Activated CD8-positive, alpha-beta T cell treated with anti-CD3 and anti-CD28 coated beads, Interleukin-2, amount 10 ng/mL, durations not matched to agents 7 days and 5 days (primary cell): Measurements from ENCODE around the gene FAM237A. TPM values are rescaled to one million over a fixed set of nuclear protein-coding genes. Genes with fewer than 3 reads are reported as not detected.

Source experiments
- ATAC-seq: fragments of 150-1000 bp; cut with Tn5 transposase; one replicate; pipeline ENCODE4 v1.10.0; 2021; ENCODE audit warnings: moderate library complexity
- CTCF ChIA-PET: fragments of 350-600 bp; sonication (Branson Sonifier 250); formaldehyde crosslinking; loops from one replicate; lab custom pipeline; 2021; ENCODE audit warnings: antibody characterized with exemption; lab: Charles Lee
- POLR2A ChIA-PET: fragments of 350-600 bp; sonication (Branson Sonifier 250); formaldehyde crosslinking; loops from one replicate; lab custom pipeline; 2021; ENCODE audit warnings: antibody characterized with exemption; lab: Charles Lee
- DNase-seq: peaks from one replicate; pipeline ENCODE4 v3.0.0-alpha.2; 2020
- H3K27ac Mint-ChIP-seq: one replicate; pipeline ENCODE4 v1.8.0; 2021; ENCODE audit warnings: mild to moderate bottlenecking, mixed read lengths
- H3K27me3 Mint-ChIP-seq: one replicate; pipeline ENCODE4 v1.8.0; 2021; ENCODE audit warnings: low read depth, mixed read lengths
- H3K36me3 Mint-ChIP-seq: one replicate; pipeline ENCODE4 v1.8.0; 2021; ENCODE audit warnings: low read depth, mixed read lengths
- H3K4me1 Mint-ChIP-seq: one replicate; pipeline ENCODE4 v1.8.0; 2021; ENCODE audit warnings: low read depth, mixed read lengths
- H3K4me3 Mint-ChIP-seq: one replicate; pipeline ENCODE4 v1.8.0; 2021; ENCODE audit warnings: mild to moderate bottlenecking, mixed read lengths
- H3K9me3 Mint-ChIP-seq: one replicate; pipeline ENCODE4 v1.8.0; 2022; ENCODE audit warnings: mixed read lengths; ENCODE audit not compliant: insufficient read depth
- total RNA-seq, 2 experiments: library from RNA; stranded (reverse); gene quantifications; one replicate each; pipeline ENCODE4 v1.2.3, GENCODE V29; 2021

Gene FAM237A
- total RNA-seq: not detected

- no peaks in the 10 kb centered on the region for H3K36me3 Mint-ChIP-seq
- H3K27ac Mint-ChIP-seq: no peak within 1 kb of the TSS
- H3K9me3 Mint-ChIP-seq: no peaks in the 10 kb centered on the region
- no peak within 1 kb of the TSS for H3K4me3 Mint-ChIP-seq
- CTCF ChIA-PET: no interaction called here
- DNase-seq (peak; percentile 51), ATAC-seq (peak; percentile 61)
- POLR2A ChIA-PET: no interaction called here
- H3K4me1 Mint-ChIP-seq: no peaks in the 10 kb centered on the region
- H3K27me3 Mint-ChIP-seq: no peaks in the 10 kb centered on the region
These were observed at the start of gene FAM237A for GRCh38 chr2:206642075-206643025. FAM237A (plus strand) TSS chr2:206642487; CDS start chr2:206644237, 1,750 bp downstream.

- ATAC-seq (no peak), DNase-seq (no peak)
- H3K4me1 Mint-ChIP-seq: no peaks in the 10 kb centered on the region
- H3K36me3 Mint-ChIP-seq: no peaks in the 10 kb centered on the region
- H3K27ac Mint-ChIP-seq: no peak overlapping the region
- H3K9me3 Mint-ChIP-seq: no peaks in the 10 kb centered on the region
- H3K4me3 Mint-ChIP-seq: no peak overlapping the region
- H3K27me3 Mint-ChIP-seq: no peaks in the 10 kb centered on the region
- ChIA-PET CTCF (no interaction called here), POLR2A (no interaction called here)
These were observed 44.5 kb upstream of the FAM237A start for GRCh38 chr2:206597717-206598218.

- DNase-seq (no peak), ATAC-seq (no peak)
- POLR2A ChIA-PET: no interaction called here
- CTCF ChIA-PET: no interaction called here
- Mint-ChIP-seq H3K4me3 (no peak overlapping the region), H3K27ac (no peak overlapping the region), H3K9me3 (no peaks in the 10 kb centered on the region), H3K27me3 (peaks cover 3% of the 10 kb centered on the region), H3K4me1 (no peaks in the 10 kb centered on the region), H3K36me3 (no peaks in the 10 kb centered on the region)
These were observed 39.0 kb upstream of the FAM237A start for GRCh38 chr2:206603243-206603642.

- ATAC-seq (no peak), DNase-seq (no peak)
- no peaks in the 10 kb centered on the region for H3K9me3 Mint-ChIP-seq
- H3K27ac Mint-ChIP-seq: no peak overlapping the region
- no peaks in the 10 kb centered on the region for H3K36me3 Mint-ChIP-seq
- peaks cover 3% of the 10 kb centered on the region for H3K27me3 Mint-ChIP-seq
- peaks cover 6% of the 10 kb centered on the region for H3K4me1 Mint-ChIP-seq
- ChIA-PET POLR2A (no interaction called here), CTCF (no interaction called here)
- H3K4me3 Mint-ChIP-seq: no peak overlapping the region
These were observed 31.8 kb upstream of the FAM237A start for GRCh38 chr2:206610451-206610850.

GRCh38 chr2:206611191-206611590 lies 31.1 kb upstream of the FAM237A start:
- DNase-seq (no peak), ATAC-seq (no peak)
- H3K27me3 Mint-ChIP-seq: peaks cover 3% of the 10 kb centered on the region
- ChIA-PET POLR2A (no interaction called here), CTCF (no interaction called here)
- H3K9me3 Mint-ChIP-seq: no peaks in the 10 kb centered on the region
- H3K4me3 Mint-ChIP-seq: no peak overlapping the region
- H3K36me3 Mint-ChIP-seq: no peaks in the 10 kb centered on the region
- H3K27ac Mint-ChIP-seq: no peak overlapping the region
- peaks cover 6% of the 10 kb centered on the region for H3K4me1 Mint-ChIP-seq

GRCh38 chr2:206611736-206612135 lies 30.6 kb upstream of the FAM237A start:
- ATAC-seq (no peak), DNase-seq (no peak)
- Mint-ChIP-seq H3K4me1 (peaks cover 6% of the 10 kb centered on the region), H3K27ac (no peak overlapping the region), H3K27me3 (peaks cover 3% of the 10 kb centered on the region), H3K36me3 (no peaks in the 10 kb centered on the region), H3K4me3 (no peak overlapping the region), H3K9me3 (no peaks in the 10 kb centered on the region)
- CTCF ChIA-PET: no interaction called here
- POLR2A ChIA-PET: no interaction called here

GRCh38 chr2:206614811-206615210 lies 27.5 kb upstream of the FAM237A start:
- POLR2A ChIA-PET: no interaction called here
- H3K27me3 Mint-ChIP-seq: peaks cover 6% of the 10 kb centered on the region
- CTCF ChIA-PET: no interaction called here
- H3K27ac Mint-ChIP-seq: no peak overlapping the region
- no peak for DNase-seq
- H3K4me3 Mint-ChIP-seq: no peak overlapping the region
- no peak for ATAC-seq
- H3K9me3 Mint-ChIP-seq: no peaks in the 10 kb centered on the region
- H3K4me1 Mint-ChIP-seq: peaks cover under 1% of the 10 kb centered on the region
- H3K36me3 Mint-ChIP-seq: no peaks in the 10 kb centered on the region

GRCh38 chr2:206615417-206616089 lies 26.7 kb upstream of the FAM237A start:
- ChIA-PET CTCF (no interaction called here), POLR2A (no interaction called here)
- Mint-ChIP-seq H3K4me3 (no peak overlapping the region), H3K4me1 (no peaks in the 10 kb centered on the region), H3K27me3 (peaks cover 6% of the 10 kb centered on the region), H3K36me3 (no peaks in the 10 kb centered on the region), H3K9me3 (no peaks in the 10 kb centered on the region), H3K27ac (no peak overlapping the region)
- DNase-seq (no peak), ATAC-seq (no peak)

- ATAC-seq: no peak
- Mint-ChIP-seq H3K36me3 (no peaks in the 10 kb centered on the region), H3K4me1 (no peaks in the 10 kb centered on the region), H3K27me3 (peaks cover 6% of the 10 kb centered on the region), H3K27ac (no peak overlapping the region), H3K9me3 (no peaks in the 10 kb centered on the region), H3K4me3 (no peak overlapping the region)
- ChIA-PET POLR2A (no interaction called here), CTCF (no interaction called here)
- DNase-seq: no peak
These were observed 26.1 kb upstream of the FAM237A start for GRCh38 chr2:206616151-206616550.

GRCh38 chr2:206619011-206619410 lies 23.3 kb upstream of the FAM237A start:
- ChIA-PET CTCF (no interaction called here), POLR2A (no interaction called here)
- no peak overlapping the region for H3K27ac Mint-ChIP-seq
- H3K27me3 Mint-ChIP-seq: peaks cover 3% of the 10 kb centered on the region
- no peak for ATAC-seq
- no peaks in the 10 kb centered on the region for H3K36me3 Mint-ChIP-seq
- no peaks in the 10 kb centered on the region for H3K4me1 Mint-ChIP-seq
- DNase-seq: no peak
- no peak overlapping the region for H3K4me3 Mint-ChIP-seq
- H3K9me3 Mint-ChIP-seq: no peaks in the 10 kb centered on the region

- Mint-ChIP-seq H3K36me3 (no peaks in the 10 kb centered on the region), H3K4me1 (no peaks in the 10 kb centered on the region), H3K27me3 (peaks cover 3% of the 10 kb centered on the region), H3K9me3 (no peaks in the 10 kb centered on the region), H3K27ac (no peak overlapping the region), H3K4me3 (no peak overlapping the region)
- DNase-seq: no peak
- ATAC-seq: no peak
- CTCF ChIA-PET: no interaction called here
- POLR2A ChIA-PET: no interaction called here
These were observed 16.2 kb upstream of the FAM237A start for GRCh38 chr2:206626108-206626507.

- Mint-ChIP-seq H3K27me3 (peaks cover 3% of the 10 kb centered on the region), H3K27ac (no peak overlapping the region), H3K4me1 (no peaks in the 10 kb centered on the region), H3K4me3 (no peak overlapping the region), H3K9me3 (no peaks in the 10 kb centered on the region), H3K36me3 (no peaks in the 10 kb centered on the region)
- ATAC-seq: no peak
- ChIA-PET CTCF (no interaction called here), POLR2A (no interaction called here)
- DNase-seq: no peak
These were observed 14.7 kb upstream of the FAM237A start for GRCh38 chr2:206627632-206628031.
